NCI-H345 (cell line): ENCODE results near the gene PI4K2B.
"Not testable (repeated sequence)": the region's sequence is repeated elsewhere in the genome, so short reads cannot be mapped to it uniquely, and the experiment has no call there.

Source experiments
- DNase-seq: peaks from one replicate; lab custom pipeline; 2025; lab: John Stamatoyannopoulos, UW

The PI4K2B gene

DNA sequence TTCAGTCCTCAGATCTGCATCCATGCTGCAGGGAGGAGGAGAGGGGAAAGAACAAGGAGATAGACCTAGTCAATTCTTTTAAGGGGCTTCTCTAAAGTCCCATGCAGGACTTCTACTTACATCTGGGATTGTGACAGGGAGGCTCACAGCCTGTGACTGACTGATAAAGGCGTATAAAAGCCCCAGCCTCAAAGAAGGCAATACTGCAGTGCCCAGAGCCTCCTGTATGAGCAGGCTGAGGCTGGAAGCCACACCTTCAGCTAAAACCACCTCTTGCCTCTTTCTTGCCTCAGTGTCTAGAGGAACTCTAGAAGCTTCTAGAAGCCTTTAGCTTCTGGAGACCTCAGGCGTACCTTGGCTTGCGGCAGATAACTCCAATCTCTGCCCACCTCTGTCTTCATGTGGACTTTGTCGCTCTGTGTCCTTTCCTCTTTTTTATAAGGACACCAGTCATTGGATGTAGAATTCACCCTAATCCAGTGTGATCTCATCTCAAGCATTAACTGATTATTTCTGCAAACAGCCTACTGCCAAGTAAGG, 72.8 kb downstream of the PI4K2B start:
- DNase-seq = no peak

- DNase-seq = no peak
These were observed 73.8 kb downstream of the PI4K2B start for GRCh38 chr4:25307596-25307995.

- DNase-seq = no peak
These were observed 74.5 kb downstream of the PI4K2B start for GRCh38 chr4:25308306-25308705.

- DNase-seq = no peak
These were observed 74.9 kb downstream of the PI4K2B start for GRCh38 chr4:25308761-25309160.

DNA sequence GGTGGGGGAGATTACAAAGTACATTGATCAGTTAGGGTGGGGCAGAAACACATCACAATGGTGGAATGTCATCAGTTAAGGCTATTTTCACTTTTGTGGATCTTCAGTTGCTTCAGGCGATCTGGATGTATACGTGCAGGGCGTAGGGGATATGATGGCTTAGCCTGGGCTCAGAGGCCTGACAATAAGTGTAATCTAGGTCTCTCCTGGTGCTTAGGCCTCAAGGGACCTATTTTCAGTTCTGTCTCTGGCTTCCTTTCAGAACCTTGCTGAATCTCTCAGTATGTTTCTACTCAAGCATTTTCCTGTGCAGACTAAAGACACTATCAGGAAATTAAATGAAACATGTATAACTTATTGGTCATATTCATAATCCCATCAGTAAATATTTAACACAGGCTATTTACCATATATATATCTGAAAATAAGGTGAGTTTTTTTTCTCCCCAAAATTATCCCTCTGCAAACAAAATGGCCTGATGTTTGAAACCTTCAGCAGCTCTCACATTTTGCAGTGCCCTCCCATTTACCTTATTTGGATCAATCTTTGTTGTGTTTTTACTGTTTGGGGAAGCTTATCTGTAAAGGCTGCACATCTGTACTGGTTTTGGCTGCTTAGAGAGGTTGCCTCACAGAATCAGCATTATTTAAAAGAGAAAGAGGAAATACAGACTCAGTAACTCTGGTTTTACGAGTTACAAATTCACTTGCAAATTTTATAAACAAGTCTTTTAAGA, 76.4 kb downstream of the PI4K2B start:
- DNase-seq = no peak

DNA sequence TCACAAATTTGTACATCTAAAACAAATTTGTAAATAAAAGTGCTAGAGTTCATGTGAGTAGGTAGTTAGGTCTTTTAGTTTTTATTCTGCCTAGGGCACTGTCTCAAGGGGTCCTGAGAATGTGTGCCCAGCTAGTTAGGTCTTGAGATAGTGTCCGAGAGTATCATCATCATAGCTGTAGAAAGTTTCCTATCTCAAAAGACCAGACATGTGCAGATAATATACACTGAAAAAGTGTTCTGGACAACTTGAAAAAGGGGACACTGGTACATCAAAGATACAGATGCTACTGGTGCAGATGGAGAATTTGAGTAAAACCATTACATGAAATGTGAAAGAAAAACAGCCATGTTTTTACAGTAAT, 77.0 kb downstream of the PI4K2B start:
- DNase-seq = no peak

GRCh38 chr4:25312496-25313200, 78.8 kb downstream of the PI4K2B start, which contains the start of gene ZCCHC4:
ZCCHC4 (plus strand) TSS chr4:25312774; CDS start chr4:25312810, 36 bp downstream.
- peak; percentile 82 for DNase-seq

GRCh38 chr4:25313201-25313895, 79.5 kb downstream of the PI4K2B start:
- no peak for DNase-seq

DNA sequence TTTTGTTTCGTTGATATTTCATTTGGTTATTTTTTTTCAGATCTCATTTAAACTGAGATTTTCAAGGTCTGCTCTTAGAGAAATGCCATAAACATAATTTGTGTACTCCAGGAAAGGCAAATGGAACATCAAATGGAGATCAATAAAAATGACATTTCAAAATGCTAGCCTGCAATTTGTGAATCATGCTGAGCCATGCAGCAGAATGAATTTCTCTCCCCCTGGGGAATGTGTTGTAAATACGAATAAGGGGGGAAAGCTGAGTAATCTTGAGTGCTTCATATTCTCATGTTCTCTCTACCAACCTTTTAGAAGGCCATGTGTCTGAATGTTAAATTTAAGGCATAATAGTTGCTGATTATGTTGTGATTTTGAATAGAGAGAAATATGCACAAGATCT, 86.5 kb downstream of the PI4K2B start:
- no peak for DNase-seq

DNA sequence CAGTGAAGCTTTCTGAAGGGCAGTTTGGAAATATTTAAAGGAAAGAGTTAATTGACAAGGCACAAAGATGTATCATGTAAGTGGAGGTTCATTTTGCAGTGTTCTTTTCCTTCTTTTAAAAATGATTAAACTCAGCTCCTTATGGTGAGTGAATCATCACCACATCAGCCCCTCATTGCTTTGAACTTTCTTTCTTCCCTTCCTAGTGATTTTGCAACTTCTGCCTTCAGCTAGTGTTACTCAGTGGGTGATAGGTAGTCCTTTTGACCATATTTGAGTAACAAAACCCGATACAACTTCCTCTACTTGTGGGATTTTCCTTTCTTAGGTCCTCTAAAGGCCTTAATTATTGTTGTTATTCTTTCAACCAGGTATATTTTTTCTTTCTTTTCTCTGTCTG, 86.9 kb downstream of the PI4K2B start:
- no peak for DNase-seq

DNA sequence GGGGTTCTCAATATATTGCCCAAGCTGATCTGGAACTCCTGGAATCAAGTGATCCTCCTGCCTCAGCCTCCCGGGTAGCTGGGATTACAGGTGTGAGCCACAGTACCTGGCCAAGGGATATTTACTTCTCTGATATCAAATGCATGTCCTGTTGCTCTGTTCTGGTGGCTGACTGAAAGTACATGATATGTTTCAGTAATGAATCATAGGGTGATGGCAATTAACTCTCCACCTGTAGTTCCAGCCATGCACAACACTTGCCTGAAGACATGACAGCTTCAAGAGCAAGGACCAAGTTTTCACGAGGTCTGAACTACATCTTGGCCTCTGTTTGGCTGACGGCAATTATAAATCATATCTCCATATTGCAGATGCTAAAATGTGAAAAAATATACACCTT, 87.9 kb downstream of the PI4K2B start:
- DNase-seq = no peak

GRCh38 chr4:25328463-25328862, 94.6 kb downstream of the PI4K2B start:
- not testable (repeated sequence) for DNase-seq
